Mesenchymal stem cell (in vitro differentiated cells and primary cell): Measurements from ENCODE around the gene TMEM115.

ENCODE experiments used
- DNase-seq: peaks from one replicate; pipeline ENCODE4 v3.0.0-alpha.2; 2013
- H2AFZ ChIP-seq: one replicate; pipeline ENCODE4 v1.6.1; 2013; ENCODE audit warnings: low read depth, mild to moderate bottlenecking, control low read depth, inconsistent platforms, low read length, moderate library complexity
- H2AK5ac ChIP-seq: 2 replicates; pipeline ENCODE4 v1.6.1; 2013; ENCODE audit warnings: low read length, moderate library complexity, mild to moderate bottlenecking, inconsistent platforms; ENCODE audit not compliant: severe bottlenecking
- H2BK120ac ChIP-seq: one replicate; pipeline ENCODE4 v1.6.1; 2013; ENCODE audit warnings: low read depth, mild to moderate bottlenecking, inconsistent platforms, low read length, moderate library complexity
- H2BK12ac ChIP-seq, 2 experiments: one replicate each; pipeline ENCODE4 v1.6.1; 2013; ENCODE audit warnings: inconsistent platforms in 2 of 2, low read length in 2 of 2, mild to moderate bottlenecking in 2 of 2, moderate library complexity in 2 of 2, control low read depth in 1 of 2
- H2BK15ac ChIP-seq: one replicate; pipeline ENCODE4 v1.6.1; 2013; ENCODE audit warnings: mild to moderate bottlenecking, low read depth, inconsistent platforms; ENCODE audit not compliant: poor library complexity, severe bottlenecking
- H2BK5ac ChIP-seq: 2 replicates; pipeline ENCODE4 v1.6.1; 2013; ENCODE audit warnings: low read depth, mild to moderate bottlenecking, low read length, control low read depth, inconsistent platforms; ENCODE audit not compliant: poor library complexity, severe bottlenecking
- H3K14ac ChIP-seq, 2 experiments: one replicate each; pipeline ENCODE4 v1.6.1; 2013; ENCODE audit warnings: inconsistent platforms in 2 of 2, low read length in 2 of 2, control low read depth in 1 of 2, mild to moderate bottlenecking in 1 of 2, moderate library complexity in 1 of 2
- H3K18ac ChIP-seq, 2 experiments: one replicate each; pipeline ENCODE4 v1.6.1; 2013; ENCODE audit warnings: inconsistent platforms in 2 of 2, low read length in 2 of 2, control low read depth in 1 of 2, low read depth in 1 of 2, mild to moderate bottlenecking in 1 of 2
- H3K23ac ChIP-seq, 2 experiments: one replicate each; pipeline ENCODE4 v1.6.1; 2013; ENCODE audit warnings: inconsistent platforms in 2 of 2, low read length in 2 of 2, mild to moderate bottlenecking in 2 of 2, moderate library complexity in 2 of 2, control low read depth in 1 of 2
- H3K27ac ChIP-seq: 2 replicates; pipeline ENCODE4 v1.5.1; 2013; ENCODE audit warnings: mild to moderate bottlenecking, moderate library complexity, low read length, control low read depth, inconsistent platforms; ENCODE audit not compliant: poor library complexity, severe bottlenecking
- H3K27me3 ChIP-seq, 2 experiments: 2 replicates each; pipeline versions ENCODE4 v1.6.1 to v1.7.0; 2013; ENCODE audit warnings: low read length in 2 of 2, mild to moderate bottlenecking in 2 of 2, moderate library complexity in 2 of 2, control low read depth in 1 of 2, inconsistent platforms in 1 of 2; ENCODE audit not compliant: control insufficient read depth in 1 of 2, insufficient read depth in 1 of 2
- H3K36me3 ChIP-seq, 2 experiments: 2 replicates each; pipeline versions ENCODE4 v1.6.1 to v1.7.0; 2013; ENCODE audit warnings: low read length in 2 of 2, control low read depth in 1 of 2, inconsistent platforms in 1 of 2, low read depth in 1 of 2, mild to moderate bottlenecking in 1 of 2; ENCODE audit not compliant: insufficient read depth in 2 of 2, control insufficient read depth in 1 of 2
- H3K4ac ChIP-seq, 2 experiments: one replicate each; pipeline ENCODE4 v1.6.1; 2013; ENCODE audit warnings: inconsistent platforms in 2 of 2, low read length in 2 of 2, mild to moderate bottlenecking in 2 of 2, moderate library complexity in 2 of 2, control low read depth in 1 of 2, low read depth in 1 of 2
- H3K4me1 ChIP-seq: 2 replicates; pipeline ENCODE4 v1.6.1; 2013; ENCODE audit warnings: low read depth, low read length, control low read depth; ENCODE audit not compliant: control insufficient read depth, insufficient read depth
- H3K4me2 ChIP-seq: 2 replicates; pipeline ENCODE4 v1.6.1; 2013; ENCODE audit warnings: low read length, mild to moderate bottlenecking, inconsistent platforms; ENCODE audit not compliant: poor library complexity, severe bottlenecking
- H3K4me3 ChIP-seq, 2 experiments: 2 replicates each; pipeline versions ENCODE4 v1.5.1 to v1.7.0; 2013; ENCODE audit warnings: low read length in 2 of 2, mild to moderate bottlenecking in 2 of 2, control low read depth in 1 of 2, low read depth in 1 of 2; ENCODE audit not compliant: insufficient read depth in 1 of 2
- H3K79me1 ChIP-seq: replicated peaks from 2 replicates; pipeline ENCODE4 v1.6.1; 2013; ENCODE audit warnings: mild to moderate bottlenecking, control low read depth, low read length, inconsistent platforms; ENCODE audit not compliant: poor library complexity, severe bottlenecking
- H3K9ac ChIP-seq: 2 replicates; pipeline ENCODE4 v1.7.0; 2013; ENCODE audit warnings: mild to moderate bottlenecking, low read length, moderate library complexity
- H3K9me3 ChIP-seq: 2 replicates; pipeline ENCODE4 v1.7.0; 2013; ENCODE audit warnings: mild to moderate bottlenecking, low read length; ENCODE audit not compliant: control insufficient read depth
- H4K8ac ChIP-seq: one replicate; pipeline ENCODE4 v1.6.1; 2013; ENCODE audit warnings: inconsistent platforms, mild to moderate bottlenecking, low read length, moderate library complexity
- H4K91ac ChIP-seq: one replicate; pipeline ENCODE4 v1.6.1; 2013; ENCODE audit warnings: mild to moderate bottlenecking, low read length, inconsistent platforms
- WGBS: methylation state at CpG from one replicate; pipeline ENCODE4 v1.1.7; 2013; ENCODE audit warnings: mixed read lengths; 5-methylcytosine and 5-hydroxymethylcytosine counted together

Gene TMEM115

DNA sequence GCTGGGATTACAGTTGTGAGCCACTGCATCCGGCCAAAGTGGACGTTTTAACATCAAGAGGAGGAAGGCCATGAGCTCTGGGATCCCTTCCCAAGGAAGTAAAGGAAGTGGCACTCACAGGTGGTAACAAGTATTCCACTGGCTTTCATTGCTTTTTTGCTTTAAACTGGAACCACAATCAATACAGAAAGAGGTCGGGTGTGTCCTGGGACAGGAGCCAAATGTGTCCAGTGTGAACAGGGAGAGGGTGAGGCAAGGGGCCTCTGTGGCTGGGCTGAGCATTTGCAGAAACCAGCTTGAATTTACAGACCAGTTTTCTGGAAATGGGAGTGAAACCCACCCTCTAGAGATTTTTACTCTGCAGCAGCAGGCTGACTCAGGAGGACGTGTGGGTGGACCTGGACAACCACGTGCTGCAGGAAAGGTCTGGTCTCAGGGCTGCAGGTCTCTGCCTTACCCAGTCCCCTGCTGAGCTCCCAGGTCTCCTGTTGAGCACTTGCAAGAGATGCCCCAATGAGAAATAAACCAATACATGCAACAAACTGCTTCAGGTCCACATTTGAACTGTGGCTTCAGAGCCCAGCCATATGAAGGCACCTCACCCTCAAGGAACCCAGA is 42.8 kb upstream of the TMEM115 start:
- no peak for DNase-seq
- Histone ChIP-seq H3K27me3 (peaks cover 45 to 67% of the 10 kb centered on the region in 2 experiments), H2AFZ (no peak overlapping the region), H3K18ac (no peak overlapping the region), H3K14ac (no peak overlapping the region), H3K23ac (no peak overlapping the region), H2BK12ac (no peak overlapping the region), H3K9me3 (no peaks in the 10 kb centered on the region), H3K4me3 (no peak overlapping the region), H2BK120ac (no peak overlapping the region), H3K4ac (no peak overlapping the region), H3K36me3 (no peaks in the 10 kb centered on the region), H3K27ac (no peak overlapping the region), H2BK5ac (no peak overlapping the region), H3K4me1 (no peaks in the 10 kb centered on the region), H2AK5ac (no peak overlapping the region), H4K91ac (no peak overlapping the region), H3K9ac (no peak overlapping the region), H4K8ac (no peak overlapping the region), H3K79me1 (no peaks in the 10 kb centered on the region), H3K4me2 (no peak overlapping the region), H2BK15ac (no peak overlapping the region)
- WGBS, result 24% methylated on average over 5 of the region's 5 CpGs

DNA sequence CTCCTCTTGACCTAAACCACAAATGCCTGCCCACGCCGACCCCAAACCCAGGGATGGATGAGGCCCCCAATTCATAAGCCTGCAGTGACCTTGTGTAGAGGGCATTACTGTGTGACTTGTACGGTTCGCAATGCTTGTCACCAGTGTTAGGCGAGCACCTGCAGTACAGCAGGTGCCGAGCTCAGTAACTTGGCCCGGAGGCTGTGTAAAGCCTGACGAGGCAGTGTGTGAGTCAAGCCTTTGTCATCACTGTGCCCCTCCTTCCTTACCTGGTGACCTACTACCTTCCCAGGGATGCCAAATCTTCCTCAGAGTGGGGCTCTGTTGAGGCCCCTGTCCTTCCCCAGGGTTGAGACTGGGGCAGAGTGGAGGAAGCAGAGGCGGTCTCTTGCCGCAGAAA is 37.2 kb upstream of the TMEM115 start:
- H3K79me1 ChIP-seq, result no peaks in the 10 kb centered on the region
- H4K91ac ChIP-seq, result no peak overlapping the region
- no peak overlapping the region for H2BK120ac ChIP-seq
- no peak overlapping the region for H2BK5ac ChIP-seq
- DNase-seq, result no peak
- no peak overlapping the region for H3K9ac ChIP-seq
- no peak overlapping the region for H2AFZ ChIP-seq
- WGBS, result 85% methylated on average over 10 of the region's 10 CpGs
- H3K36me3 ChIP-seq, result no peaks in the 10 kb centered on the region
- H3K9me3 ChIP-seq, result no peaks in the 10 kb centered on the region
- H3K18ac ChIP-seq, result no peak overlapping the region
- peaks cover 3% of the 10 kb centered on the region for H3K4me1 ChIP-seq
- no peak overlapping the region for H2AK5ac ChIP-seq
- H2BK15ac ChIP-seq, result no peak overlapping the region
- peaks cover 55 to 64% of the 10 kb centered on the region in 2 experiments for H3K27me3 ChIP-seq
- H3K4me3 ChIP-seq, result no peak overlapping the region
- no peak overlapping the region for H3K27ac ChIP-seq
- no peak overlapping the region for H3K4ac ChIP-seq
- H3K4me2 ChIP-seq, result no peak overlapping the region
- H2BK12ac ChIP-seq, result no peak overlapping the region
- no peak overlapping the region for H3K23ac ChIP-seq
- H4K8ac ChIP-seq, result no peak overlapping the region
- H3K14ac ChIP-seq, result no peak overlapping the region

DNA sequence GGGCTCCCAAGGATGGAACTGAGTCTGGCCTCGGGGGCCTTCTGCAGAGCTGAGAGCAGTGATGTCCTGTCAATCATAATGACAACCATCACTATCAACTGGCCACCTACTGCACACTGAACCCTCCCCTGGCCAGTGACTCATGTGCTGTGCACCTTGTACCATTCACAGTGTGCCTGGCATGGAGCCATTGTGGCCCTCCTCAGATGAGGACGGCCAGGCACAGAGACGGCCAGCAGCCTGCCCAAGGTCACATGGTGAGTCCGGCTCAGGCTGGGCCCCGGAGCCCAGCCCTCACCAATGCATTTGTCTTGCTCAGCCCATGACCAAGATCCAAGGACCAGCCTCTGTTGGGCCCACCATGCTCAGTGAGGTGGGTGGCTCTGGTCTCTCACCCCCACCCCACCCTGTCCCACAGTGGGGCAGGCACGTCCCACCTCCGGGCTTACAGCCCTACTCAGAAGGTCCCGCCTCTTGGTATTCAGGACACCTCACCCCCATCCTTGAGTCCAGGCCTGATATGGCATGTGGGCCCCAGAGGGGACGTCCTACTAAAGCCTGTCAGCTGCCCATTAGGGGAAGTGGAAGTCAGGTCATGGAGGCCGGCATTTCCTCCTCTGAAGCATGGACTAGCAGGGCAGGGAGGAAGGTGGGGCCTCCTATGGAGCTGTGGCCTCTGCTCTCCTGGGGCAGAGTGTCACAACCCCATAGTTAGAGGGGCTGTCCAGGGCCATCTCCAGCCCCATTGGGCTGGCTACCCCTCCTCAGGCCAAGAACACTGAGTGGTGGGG is 35.9 kb upstream of the TMEM115 start:
- Histone ChIP-seq H3K4me2 (no peak overlapping the region), H3K4ac (no peak overlapping the region), H2AK5ac (no peak overlapping the region), H4K8ac (no peak overlapping the region), H3K27me3 (peaks cover 44 to 60% of the 10 kb centered on the region in 2 experiments), H3K36me3 (no peaks in the 10 kb centered on the region), H2BK12ac (no peak overlapping the region), H3K4me1 (peaks cover 7% of the 10 kb centered on the region), H2AFZ (no peak overlapping the region), H3K79me1 (no peaks in the 10 kb centered on the region), H3K18ac (no peak overlapping the region), H2BK15ac (no peak overlapping the region), H3K14ac (no peak overlapping the region), H2BK5ac (no peak overlapping the region), H3K9ac (no peak overlapping the region), H3K23ac (no peak overlapping the region), H4K91ac (no peak overlapping the region), H3K4me3 (no peak overlapping the region), H3K9me3 (no peaks in the 10 kb centered on the region), H2BK120ac (no peak overlapping the region), H3K27ac (no peak overlapping the region)
- 77% methylated on average over 9 of the region's 10 CpGs for WGBS
- DNase-seq, result no peak

DNA sequence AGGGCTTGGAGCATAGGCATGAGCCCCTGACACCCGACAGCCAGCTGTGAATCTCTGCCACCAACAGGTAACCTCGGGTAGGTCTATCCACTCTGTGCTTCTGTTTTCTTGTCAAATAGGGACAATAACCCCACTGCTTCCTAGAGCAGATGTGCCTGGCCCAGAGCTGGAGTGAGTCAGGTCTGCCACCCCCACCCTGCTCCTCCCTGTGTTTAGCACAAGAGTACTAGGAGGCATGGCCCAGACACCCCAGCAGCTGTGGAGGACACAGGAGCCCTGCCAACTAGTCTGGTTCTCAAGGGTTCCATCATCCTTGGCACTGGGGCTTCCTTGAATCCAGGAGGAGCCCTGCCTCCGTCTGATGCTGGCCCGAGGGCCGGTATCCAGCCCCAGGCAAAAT is 33.7 kb upstream of the TMEM115 start:
- H3K9me3 ChIP-seq, result no peaks in the 10 kb centered on the region
- no peak overlapping the region for H2BK15ac ChIP-seq
- no peak overlapping the region for H2AK5ac ChIP-seq
- WGBS, result 65% methylated on average over 5 of the region's 5 CpGs
- no peak overlapping the region for H3K9ac ChIP-seq
- H3K27ac ChIP-seq, result no peak overlapping the region
- H2BK12ac ChIP-seq, result no peak overlapping the region
- no peak overlapping the region for H3K23ac ChIP-seq
- H2BK120ac ChIP-seq, result no peak overlapping the region
- H3K36me3 ChIP-seq, result no peaks in the 10 kb centered on the region
- H3K4me3 ChIP-seq, result no peak overlapping the region
- H2BK5ac ChIP-seq, result no peak overlapping the region
- peaks cover 40 to 41% of the 10 kb centered on the region in 2 experiments for H3K27me3 ChIP-seq
- H4K91ac ChIP-seq, result no peak overlapping the region
- no peak overlapping the region for H3K4me2 ChIP-seq
- no peak for DNase-seq
- no peaks in the 10 kb centered on the region for H3K79me1 ChIP-seq
- H4K8ac ChIP-seq, result no peak overlapping the region
- peaks cover 23% of the 10 kb centered on the region for H3K4me1 ChIP-seq
- H3K18ac ChIP-seq, result no peak overlapping the region
- H2AFZ ChIP-seq, result no peak overlapping the region
- H3K14ac ChIP-seq, result no peak overlapping the region
- H3K4ac ChIP-seq, result no peak overlapping the region
